Smooth muscle cell (in vitro differentiated cells): ENCODE measurements around the gene FAM131B. TPM values are rescaled to one million over a fixed set of nuclear protein-coding genes. Genes with fewer than 3 reads are reported as not detected.
"Not testable (repeated sequence)": the region's sequence is repeated elsewhere in the genome, so short reads cannot be mapped to it uniquely, and the experiment has no call there.

ENCODE experiments used
- DNase-seq: peaks from one replicate; lab custom pipeline; 2025; ENCODE audit not compliant: unreplicated experiment; lab: John Stamatoyannopoulos, UW
- H2AFZ ChIP-seq: fragments of 200-600 bp; sonication (generic); 2 replicates; pipeline ENCODE4 v1.6.0; 2016; ENCODE audit warnings: antibody characterized with exemption, low read depth, mild to moderate bottlenecking
- H3F3A ChIP-seq: fragments of 200-600 bp; sonication (generic); 2 replicates; pipeline ENCODE4 v1.6.0; 2017; ENCODE audit warnings: antibody characterized with exemption, low read depth
- H3K27ac ChIP-seq: fragments of 200-600 bp; sonication (generic); 2 replicates; pipeline ENCODE4 v1.5.1; 2016; ENCODE audit warnings: low read depth, mild to moderate bottlenecking
- H3K27me3 ChIP-seq: fragments of 200-600 bp; sonication (generic); 2 replicates; pipeline ENCODE4 v1.6.1; 2016; ENCODE audit warnings: low read depth, mild to moderate bottlenecking
- H3K36me3 ChIP-seq: fragments of 200-600 bp; sonication (generic); 2 replicates; pipeline ENCODE4 v1.5.1; 2016; ENCODE audit warnings: low read depth
- H3K4me1 ChIP-seq: fragments of 200-600 bp; sonication (generic); 2 replicates; pipeline ENCODE4 v1.5.1; 2016; ENCODE audit warnings: low read depth
- H3K4me2 ChIP-seq: fragments of 200-600 bp; sonication (generic); 2 replicates; pipeline ENCODE4 v1.6.0; 2016; ENCODE audit warnings: mild to moderate bottlenecking
- H3K4me3 ChIP-seq: fragments of 200-600 bp; sonication (generic); 2 replicates; pipeline ENCODE4 v1.5.1; 2016; ENCODE audit warnings: mild to moderate bottlenecking
- H3K79me2 ChIP-seq: fragments of 200-600 bp; sonication (generic); 2 replicates; pipeline ENCODE4 v1.6.0; 2016; ENCODE audit warnings: low read depth, mild to moderate bottlenecking
- H3K9ac ChIP-seq: fragments of 200-600 bp; sonication (generic); 2 replicates; pipeline ENCODE4 v1.6.0; 2016; ENCODE audit warnings: low read depth
- H3K9me3 ChIP-seq: fragments of 200-600 bp; sonication (generic); replicated peaks from 2 replicates; pipeline ENCODE4 v1.5.1; 2016; ENCODE audit warnings: low read depth
- H4K20me1 ChIP-seq: fragments of 200-600 bp; sonication (generic); 2 replicates; pipeline ENCODE4 v1.6.0; 2016; ENCODE audit warnings: low read depth
- WGBS: methylation state at CpG from one replicate; pipeline ENCODE4 v1.1.7; 2016; ENCODE audit warnings: low lambda C conversion rate; 5-methylcytosine and 5-hydroxymethylcytosine counted together
- polyA plus RNA-seq: library from polyadenylated mRNA; unstranded; fragments of >200 nt; fragmentation: Nextera tagmentation; extraction: Ambion mirVana; gene quantifications from 2 replicates; pipeline ENCODE4 v1.2.1, GENCODE V29; 2016
- total RNA-seq: library from RNA; depleted of rRNA; stranded (reverse); fragments of >200 nt; gene quantifications from 2 replicates; pipeline ENCODE4 v1.2.3, GENCODE V29; 2014
- TF ChIP-seq, protein P1 (sequence below): fragments of 200-600 bp; sonication (generic); IDR thresholded peaks from 2 replicates; pipeline ENCODE4 v1.5.1; 2017; ENCODE audit warnings: borderline replicate concordance, mild to moderate bottlenecking, antibody characterized with exemption; ENCODE audit not compliant: insufficient read depth, poor library complexity, severe bottlenecking

Gene FAM131B
- total and polyA plus RNA-seq, 2 experiments from 2014 or later = 0.03 to 0.31 TPM

DNA sequence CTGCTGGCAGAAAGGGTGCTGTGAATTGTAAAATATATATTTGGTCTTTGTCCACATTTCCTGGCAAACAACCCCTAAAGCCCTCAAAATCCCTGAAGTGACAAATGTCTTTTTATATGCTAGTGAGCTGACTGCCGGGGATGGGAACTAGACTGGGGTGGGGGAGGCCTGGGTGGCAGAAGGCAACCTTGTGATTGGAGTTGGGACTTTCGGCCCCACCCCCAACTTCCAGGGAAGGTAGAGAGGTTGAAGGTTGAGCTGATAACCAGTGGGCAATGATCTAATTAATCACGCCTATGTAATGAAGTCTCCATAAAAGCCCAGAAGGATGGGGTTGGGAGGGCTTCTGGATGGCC, 43.5 kb upstream of the FAM131B start:
- no peaks in the 10 kb centered on the region for H3K79me2 ChIP-seq
- no peak overlapping the region for H3K4me3 ChIP-seq
- peaks cover 3% of the 10 kb centered on the region for H3F3A ChIP-seq
- H3K27ac ChIP-seq = no peak overlapping the region
- H2AFZ ChIP-seq = no peak overlapping the region
- H3K9ac ChIP-seq = no peak overlapping the region
- H3K36me3 ChIP-seq = no peaks in the 10 kb centered on the region
- no peak for DNase-seq
- no peaks in the 10 kb centered on the region for H4K20me1 ChIP-seq
- WGBS = 55% methylated on average over 3 of the region's 3 CpGs
- no peak overlapping the region for H3K4me2 ChIP-seq
- peaks cover 20% of the 10 kb centered on the region for H3K4me1 ChIP-seq
- H3K9me3 ChIP-seq = no peaks in the 10 kb centered on the region
- H3K27me3 ChIP-seq = no peaks in the 10 kb centered on the region
- TF ChIP-seq, protein P1, sequence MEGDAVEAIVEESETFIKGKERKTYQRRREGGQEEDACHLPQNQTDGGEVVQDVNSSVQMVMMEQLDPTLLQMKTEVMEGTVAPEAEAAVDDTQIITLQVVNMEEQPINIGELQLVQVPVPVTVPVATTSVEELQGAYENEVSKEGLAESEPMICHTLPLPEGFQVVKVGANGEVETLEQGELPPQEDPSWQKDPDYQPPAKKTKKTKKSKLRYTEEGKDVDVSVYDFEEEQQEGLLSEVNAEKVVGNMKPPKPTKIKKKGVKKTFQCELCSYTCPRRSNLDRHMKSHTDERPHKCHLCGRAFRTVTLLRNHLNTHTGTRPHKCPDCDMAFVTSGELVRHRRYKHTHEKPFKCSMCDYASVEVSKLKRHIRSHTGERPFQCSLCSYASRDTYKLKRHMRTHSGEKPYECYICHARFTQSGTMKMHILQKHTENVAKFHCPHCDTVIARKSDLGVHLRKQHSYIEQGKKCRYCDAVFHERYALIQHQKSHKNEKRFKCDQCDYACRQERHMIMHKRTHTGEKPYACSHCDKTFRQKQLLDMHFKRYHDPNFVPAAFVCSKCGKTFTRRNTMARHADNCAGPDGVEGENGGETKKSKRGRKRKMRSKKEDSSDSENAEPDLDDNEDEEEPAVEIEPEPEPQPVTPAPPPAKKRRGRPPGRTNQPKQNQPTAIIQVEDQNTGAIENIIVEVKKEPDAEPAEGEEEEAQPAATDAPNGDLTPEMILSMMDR = no peak

GRCh38 chr7:143405173-143406001, 42.9 kb upstream of the FAM131B start:
- WGBS = 34% methylated on average over 9 of the region's 9 CpGs
- Histone ChIP-seq H3K36me3 (no peaks in the 10 kb centered on the region), H3K9ac (no peak overlapping the region), H3K4me3 (no peak overlapping the region), H3K27me3 (no peaks in the 10 kb centered on the region), H4K20me1 (no peaks in the 10 kb centered on the region), H3K4me2 (no peak overlapping the region), H3K79me2 (no peaks in the 10 kb centered on the region), H2AFZ (no peak overlapping the region), H3K27ac (no peak overlapping the region), H3K4me1 (peaks cover 14% of the 10 kb centered on the region), H3F3A (peaks cover 3% of the 10 kb centered on the region), H3K9me3 (no peaks in the 10 kb centered on the region)
- no peak for DNase-seq
- TF ChIP-seq, protein P1 = no peak

DNA sequence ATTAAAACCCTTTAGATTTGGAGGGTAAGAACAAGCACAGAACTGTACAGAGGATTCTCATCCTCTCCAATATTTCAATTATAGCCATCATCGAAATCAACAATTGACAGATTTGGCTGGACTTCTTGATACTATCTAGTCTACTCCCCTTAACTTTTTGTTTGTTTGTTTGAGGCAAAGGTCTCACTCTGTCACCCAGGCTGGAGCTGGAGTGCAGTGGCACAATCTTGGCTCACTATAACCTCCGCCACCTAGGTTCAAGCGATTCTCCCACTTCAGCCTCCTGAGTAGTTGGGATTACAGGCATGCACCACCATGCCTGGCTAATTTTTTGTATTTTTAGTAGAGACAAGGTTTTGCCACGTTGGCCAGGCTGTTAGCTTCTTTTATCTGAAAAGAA, 39.7 kb upstream of the FAM131B start:
- H3K4me1 ChIP-seq, H3K9me3 ChIP-seq, H3F3A ChIP-seq, H3K9ac ChIP-seq, H3K27ac ChIP-seq, H3K27me3 ChIP-seq, DNase-seq, H3K36me3 ChIP-seq, H3K4me2 ChIP-seq, H2AFZ ChIP-seq, H3K79me2 ChIP-seq, H3K4me3 ChIP-seq, H4K20me1 ChIP-seq: not testable (repeated sequence)
- 97% methylated on average over 4 of the region's 4 CpGs for WGBS

GRCh38 chr7:143401265-143401664, 38.8 kb upstream of the FAM131B start:
- Histone ChIP-seq H3K9me3 (no peaks in the 10 kb centered on the region), H3F3A (no peaks in the 10 kb centered on the region), H3K4me3 (no peak overlapping the region), H3K4me1 (no peaks in the 10 kb centered on the region), H3K9ac (no peak overlapping the region), H4K20me1 (no peaks in the 10 kb centered on the region), H3K36me3 (no peaks in the 10 kb centered on the region), H3K4me2 (no peak overlapping the region), H2AFZ (no peak overlapping the region), H3K79me2 (no peaks in the 10 kb centered on the region), H3K27ac (no peak overlapping the region), H3K27me3 (no peaks in the 10 kb centered on the region)
- no peak for DNase-seq
- 98% methylated on average over 12 of the region's 12 CpGs for WGBS
- TF ChIP-seq, protein P1 = no peak
